Stimulated activated CD8-positive, alpha-beta memory T cell treated with anti-CD3 and anti-CD28 coated beads, Interleukin-15, amount 100 ng/mL, for 1 hour (primary cell): Measurements from ENCODE around the gene ZNF48.
"Not testable (repeated sequence)": the region's sequence is repeated elsewhere in the genome, so short reads cannot be mapped to it uniquely, and the experiment has no call there.

ENCODE experiments used
- DNase-seq: peaks from one replicate; pipeline ENCODE4 v3.0.0-alpha.2; 2020; ENCODE audit warnings: low read depth

ZNF48 gene

GRCh38 chr16:30378236-30379157 is 16.7 kb upstream of the ZNF48 start:
- peak; percentile 99 for DNase-seq

DNA sequence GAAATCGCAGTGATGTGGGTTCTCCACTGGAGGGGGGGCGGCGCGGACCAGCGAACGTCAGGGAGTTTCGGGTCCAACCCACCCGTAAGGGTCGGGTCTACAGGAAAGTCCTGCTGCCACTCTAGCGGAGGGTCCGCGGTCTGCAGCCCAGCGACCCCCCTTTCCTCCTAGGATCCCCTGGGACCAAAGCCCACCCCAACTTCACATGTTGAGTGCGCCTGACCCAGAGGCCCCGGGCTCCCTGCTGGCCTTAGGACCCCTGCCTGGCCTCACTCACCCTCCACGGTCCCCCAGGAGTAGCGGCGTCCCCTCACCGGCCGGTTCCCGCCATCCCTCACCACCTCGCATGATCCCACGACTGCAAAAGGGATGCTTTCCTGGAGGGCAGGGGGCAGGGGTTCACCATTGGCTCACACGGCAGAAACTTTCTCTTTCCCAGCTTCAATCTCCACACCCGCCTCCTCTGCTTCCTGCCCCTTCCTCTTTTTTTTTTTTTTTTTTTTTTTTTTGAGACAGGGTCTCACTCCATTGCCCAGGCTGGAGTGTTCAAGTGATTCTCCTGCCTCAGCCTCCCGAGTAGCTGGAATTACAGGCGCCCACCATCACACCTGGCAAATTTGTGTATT is 15.9 kb upstream of the ZNF48 start:
- DNase-seq: no peak

DNA sequence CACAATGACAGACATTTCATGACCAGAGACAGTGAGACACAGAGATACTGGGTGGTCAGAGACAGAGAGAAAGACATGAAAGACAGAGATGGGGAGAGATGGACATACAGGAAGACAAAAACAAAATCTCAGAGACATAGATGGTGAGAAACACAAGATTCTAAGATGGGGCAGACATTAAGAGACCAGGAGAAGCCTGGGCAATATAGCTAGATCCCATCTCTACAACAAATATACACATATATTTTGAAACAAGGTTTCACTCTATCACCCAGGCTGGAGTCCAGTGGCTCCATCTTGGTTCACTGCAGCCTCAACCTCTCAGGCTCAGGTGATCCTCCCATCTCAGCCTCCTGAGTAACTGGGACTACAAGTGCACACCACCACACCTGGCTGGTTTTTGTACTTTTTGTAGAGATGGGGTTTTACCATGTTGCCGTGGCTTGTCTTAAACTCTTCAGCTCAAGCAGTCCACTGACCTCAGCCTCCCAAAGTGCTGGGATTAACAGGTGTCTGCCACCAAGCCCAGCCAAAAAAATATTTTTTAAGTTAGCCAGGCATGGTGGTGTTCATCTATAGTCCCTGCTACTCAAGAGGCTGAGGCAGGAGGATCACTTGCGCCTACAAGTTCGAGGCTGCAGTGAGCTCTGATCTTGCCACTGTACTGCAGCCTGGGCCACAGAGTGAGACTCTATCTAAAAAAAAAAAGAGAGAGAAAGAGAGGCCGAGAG is 15.0 kb upstream of the ZNF48 start:
- no peak for DNase-seq

DNA sequence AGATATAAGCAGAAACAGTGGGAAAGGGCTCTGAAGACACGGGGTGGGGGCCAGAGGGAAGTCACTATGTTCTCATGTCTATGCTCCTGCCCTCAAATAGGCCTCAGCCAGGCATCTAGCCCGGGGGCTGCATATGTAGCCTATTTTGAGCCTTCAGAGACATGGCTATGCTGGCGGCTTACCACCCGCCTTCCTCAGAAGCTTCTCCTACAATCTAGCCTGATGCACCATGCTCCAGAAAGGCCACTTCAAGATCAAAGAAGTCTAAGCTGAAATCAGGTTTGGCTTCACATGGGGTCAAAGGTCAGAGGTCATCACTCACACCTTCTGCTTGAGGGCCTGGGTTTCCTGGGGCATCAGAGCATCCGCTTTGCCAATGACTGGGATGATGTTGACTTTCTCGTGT is 14.4 kb upstream of the ZNF48 start:
- DNase-seq: no peak

GRCh38 chr16:30381291-30382041 is 13.8 kb upstream of the ZNF48 start:
- DNase-seq: no peak

DNA sequence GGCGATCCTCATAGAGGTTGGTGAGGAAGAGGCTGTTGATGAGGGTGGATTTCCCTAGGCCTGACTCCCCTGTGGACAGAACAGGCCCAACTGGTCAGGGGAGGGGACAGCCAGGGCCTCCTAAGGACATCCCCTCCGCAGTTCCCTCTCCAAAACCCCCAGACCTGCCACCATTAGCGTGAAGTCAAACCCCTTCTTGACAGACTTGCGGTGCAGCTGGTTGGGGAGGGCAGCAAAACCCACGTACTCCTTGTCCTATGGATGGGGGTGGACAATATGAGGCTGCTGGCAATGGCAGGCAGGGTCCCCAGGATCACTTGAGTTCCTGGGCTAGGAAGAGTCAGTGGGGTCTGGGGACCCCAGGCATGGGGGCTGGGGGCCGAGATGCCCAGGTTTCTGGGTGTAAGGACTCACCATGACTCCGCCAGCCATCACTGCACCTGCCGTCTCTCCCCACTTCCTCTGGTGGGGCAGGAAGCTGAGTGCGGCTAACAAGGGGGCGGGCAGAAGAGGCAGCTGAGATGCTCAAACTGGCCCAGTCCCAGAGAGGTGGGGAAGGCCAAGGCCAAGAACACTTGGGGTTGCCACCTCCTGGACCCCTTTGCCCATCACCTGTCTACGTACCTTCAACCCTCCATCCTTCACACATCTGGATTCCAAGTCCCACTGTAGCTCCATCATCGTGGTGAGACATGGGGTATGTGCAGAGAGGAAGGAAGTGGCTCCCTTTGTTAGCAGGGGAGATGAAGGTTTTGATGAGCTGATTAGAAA is 12.9 kb upstream of the ZNF48 start, which contains the start of gene SEPTIN1:
SEPTIN1 (minus strand) TSS at position 451 of the 771 bp plus-strand sequence; CDS start at position 432, 19 bp downstream.
- peak; percentile 57 for DNase-seq

DNA sequence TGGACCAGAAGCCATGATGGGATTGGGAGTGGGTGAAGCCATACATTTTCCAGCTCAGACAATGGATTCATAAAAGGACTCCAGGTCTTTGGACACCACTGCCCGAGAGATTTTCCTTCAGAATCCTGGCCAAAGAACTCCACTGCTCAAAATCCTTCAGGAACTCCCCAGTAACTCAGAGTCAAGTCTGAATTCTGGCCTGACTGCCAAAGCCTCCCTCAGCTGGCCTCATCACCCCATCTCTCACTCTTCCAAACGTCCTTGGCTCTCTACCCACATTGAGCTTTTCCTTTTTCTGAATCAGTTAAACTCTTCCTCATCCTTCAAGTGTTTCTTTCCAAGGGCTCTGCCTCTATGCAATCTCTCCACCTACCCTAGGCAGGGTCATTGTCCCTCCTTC is 11.7 kb upstream of the ZNF48 start:
- DNase-seq: no peak

GRCh38 chr16:30394592-30395154 is 547 bp upstream of the ZNF48 start:
- no peak for DNase-seq

GRCh38 chr16:30395992-30396585 is 869 bp downstream of the ZNF48 start:
- no peak for DNase-seq

- DNase-seq: not testable (repeated sequence)
Observed at GRCh38 chr16:30396627-30397026, 1.4 kb downstream of the ZNF48 start.

DNA sequence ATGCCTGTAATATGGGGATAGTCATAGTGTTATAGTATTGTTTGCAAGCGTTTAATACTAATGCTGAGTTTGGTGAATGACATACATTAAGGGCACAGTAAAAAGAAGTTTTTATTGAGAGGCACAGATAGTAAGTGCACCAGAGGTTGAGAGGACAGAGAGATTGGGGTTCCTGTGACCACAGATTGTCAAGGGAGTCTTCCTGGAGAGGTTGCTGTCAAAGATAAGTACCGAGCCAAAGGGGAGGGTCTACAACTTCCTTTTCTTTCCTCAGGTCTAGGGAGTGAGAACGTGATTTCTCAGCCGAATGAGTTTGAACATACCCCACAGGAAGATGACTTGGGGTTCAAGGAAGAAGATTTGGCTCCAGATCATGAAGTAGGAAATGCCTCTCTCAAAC is 1.8 kb downstream of the ZNF48 start:
- no peak for DNase-seq

GRCh38 chr16:30397776-30398660 is 2.8 kb downstream of the ZNF48 start:
- DNase-seq: no peak

DNA sequence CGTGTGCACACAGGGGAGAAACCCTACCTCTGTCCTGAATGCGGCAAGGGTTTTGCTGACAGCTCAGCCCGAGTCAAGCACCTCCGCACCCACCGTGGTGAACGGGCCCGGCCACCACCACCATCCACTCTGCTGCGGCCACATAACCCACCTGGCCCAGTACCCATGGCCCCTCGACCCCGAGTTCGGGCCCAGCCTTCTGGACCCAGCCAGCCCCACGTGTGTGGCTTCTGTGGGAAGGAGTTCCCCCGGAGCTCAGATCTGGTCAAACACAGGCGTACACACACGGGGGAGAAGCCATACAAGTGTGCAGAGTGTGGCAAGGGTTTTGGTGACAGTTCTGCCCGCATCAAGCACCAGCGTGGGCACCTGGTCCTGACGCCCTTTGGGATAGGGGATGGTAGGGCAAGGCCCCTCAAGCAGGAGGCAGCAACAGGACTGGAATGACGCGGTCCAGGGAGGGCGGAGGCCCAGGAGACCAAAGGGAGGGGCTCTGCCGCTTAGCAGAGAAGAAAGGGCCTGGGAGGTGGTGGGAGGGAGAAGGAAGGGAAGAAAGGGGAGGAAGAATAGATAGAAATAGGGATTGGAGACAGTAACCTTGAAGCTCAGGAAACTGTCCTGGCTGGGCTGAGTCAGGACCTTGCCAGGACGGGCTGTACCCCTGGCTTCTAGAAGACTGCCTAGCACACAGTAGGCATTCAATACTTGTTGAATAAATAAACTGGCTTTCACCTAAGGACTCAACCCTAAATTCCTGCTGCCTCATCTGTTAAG is 3.6 kb downstream of the ZNF48 start:
- DNase-seq: no peak

- DNase-seq: no peak
Observed at GRCh38 chr16:30399435-30400186, 4.4 kb downstream of the ZNF48 start.

- no peak for DNase-seq
Observed at GRCh38 chr16:30401768-30402425, 6.7 kb downstream of the ZNF48 start.

GRCh38 chr16:30406795-30407101 is 11.5 kb downstream of the ZNF48 start:
- no peak for DNase-seq

- peak; percentile 83 for DNase-seq
Observed at GRCh38 chr16:30407102-30407803, 12.0 kb downstream of the ZNF48 start, which contains the start of gene ZNF771. Gene ZNF771 (plus strand): TSS chr16:30407606. CDS start chr16:30408054, 448 bp downstream.
